HG03108 (cell line): Measurements from ENCODE around the gene SLC11A1.

ENCODE experiments used
- ATAC-seq: cut with Tn5 transposase; IDR thresholded peaks from one replicate; pipeline ENCODE4 v1.9.1; 2021; ENCODE audit warnings: moderate library complexity; ENCODE audit not compliant: unreplicated experiment

Gene SLC11A1

DNA sequence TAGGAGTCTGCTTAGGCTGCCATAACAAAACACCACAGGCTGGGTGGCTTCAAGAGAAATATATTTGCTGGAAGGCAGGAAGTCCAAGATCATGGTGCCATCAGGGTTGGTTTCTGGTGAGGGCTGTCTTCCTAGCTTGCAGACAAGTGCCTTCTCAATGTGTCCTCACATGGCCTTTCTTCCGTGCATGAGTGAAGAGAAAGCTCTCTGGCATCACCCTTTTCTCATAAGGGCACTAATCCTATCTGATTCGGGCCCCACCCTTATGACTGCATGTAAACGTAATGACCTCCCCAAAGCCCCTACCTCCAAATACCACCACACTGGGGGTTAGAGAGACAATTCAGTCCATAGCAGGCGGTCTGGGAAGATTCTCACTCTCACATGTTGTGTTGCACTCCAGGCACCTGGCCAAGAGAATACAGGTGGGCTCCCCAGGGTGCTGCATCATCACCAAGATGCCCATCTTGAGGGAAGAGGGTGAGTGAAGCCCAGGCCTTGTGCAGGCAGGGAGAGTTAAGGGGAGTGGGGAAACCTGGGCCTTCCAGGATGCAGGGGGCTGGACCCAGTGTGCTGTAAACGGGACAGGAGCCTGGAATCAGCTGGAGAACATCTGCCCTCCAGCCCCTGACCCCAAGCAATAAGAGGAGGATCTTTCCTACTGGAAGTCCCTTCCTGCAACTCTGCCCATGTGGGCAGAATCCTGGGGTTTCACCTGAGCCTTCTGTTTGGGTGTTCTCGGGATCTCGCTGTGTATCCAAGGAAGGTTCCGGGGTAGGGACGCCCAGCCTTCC, 15.3 kb upstream of the SLC11A1 start:
- no peak for ATAC-seq

DNA sequence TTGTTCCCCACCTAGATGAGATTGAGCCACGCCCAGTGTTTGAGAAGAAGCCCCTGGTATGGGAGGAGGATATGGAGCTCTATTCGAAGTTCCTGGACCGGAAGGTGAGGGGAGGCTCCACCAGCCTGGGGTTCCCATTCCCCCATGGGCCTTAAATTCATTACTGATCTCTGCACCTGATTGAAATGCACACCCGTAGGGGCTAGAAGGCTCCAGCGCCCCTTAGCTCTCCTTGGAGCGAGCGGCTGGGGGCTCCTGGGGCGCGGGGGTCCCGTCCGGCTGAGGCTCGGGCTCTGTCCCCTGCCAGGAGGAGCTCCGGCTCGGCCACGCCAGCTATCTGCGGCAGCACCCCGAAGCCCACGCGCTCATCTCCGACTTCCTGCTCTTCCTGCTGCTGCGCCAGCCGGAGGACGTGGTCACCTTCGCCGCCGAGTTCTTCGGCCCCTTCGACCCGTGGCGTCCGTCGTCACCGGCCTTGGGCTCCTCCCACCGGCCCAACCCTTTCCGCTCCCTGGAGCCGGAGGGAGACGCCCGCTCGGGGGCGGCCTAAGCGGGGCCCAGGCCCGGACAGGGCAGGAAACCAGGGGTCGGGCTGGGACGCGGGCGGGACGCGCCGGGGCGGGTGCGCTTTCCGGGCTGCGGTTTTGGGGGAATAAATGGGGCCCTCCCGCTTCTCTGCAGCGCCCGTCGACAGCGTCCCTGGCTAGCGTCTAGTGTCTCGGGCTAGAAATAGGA, 14.5 kb upstream of the SLC11A1 start:
- peak; percentile 98 for ATAC-seq

DNA sequence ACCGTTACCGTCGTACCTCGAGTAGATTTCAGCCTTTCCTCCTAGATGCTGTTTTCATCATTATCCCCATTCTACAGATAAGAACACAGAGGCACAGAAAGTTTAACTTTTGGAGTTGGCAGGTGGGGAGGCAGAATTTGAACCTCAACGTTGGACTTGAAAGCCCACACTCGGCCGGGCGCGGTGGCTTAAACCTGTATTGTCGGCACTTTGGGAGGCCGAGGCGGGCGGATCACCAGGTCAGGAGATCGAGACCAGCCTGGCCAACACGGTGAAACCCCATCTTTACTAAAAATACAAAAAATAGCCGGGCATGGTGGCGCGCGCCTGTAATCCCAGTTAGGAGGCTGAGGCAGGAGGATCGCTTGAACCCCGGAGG, 13.9 kb upstream of the SLC11A1 start:
- no peak for ATAC-seq

DNA sequence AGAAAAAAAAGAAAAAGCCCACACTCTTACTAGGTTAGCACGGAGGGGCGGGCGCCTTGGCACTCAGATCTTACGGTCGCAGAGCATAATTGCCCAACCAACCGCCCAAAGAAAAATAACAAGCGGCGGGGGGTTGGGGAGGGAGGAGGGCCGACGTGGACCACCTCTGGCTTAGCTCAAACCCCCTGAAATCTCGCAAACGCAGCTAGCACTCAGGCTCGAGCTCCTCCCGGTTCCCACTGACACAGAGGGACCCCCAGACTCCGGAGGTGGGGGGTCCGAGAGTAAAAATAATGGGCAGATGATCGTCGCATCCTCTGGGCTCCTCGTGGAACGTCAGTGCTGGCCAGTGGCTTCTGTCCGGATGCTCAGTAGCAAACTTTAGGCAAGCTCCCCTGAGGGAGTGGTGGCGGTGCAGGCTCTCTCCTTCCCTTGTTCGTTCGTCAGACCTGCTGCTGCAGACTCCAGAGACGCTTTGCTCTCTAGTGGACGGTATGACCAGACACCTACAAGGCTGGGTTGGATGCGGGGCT, 13.4 kb upstream of the SLC11A1 start:
- no peak for ATAC-seq

DNA sequence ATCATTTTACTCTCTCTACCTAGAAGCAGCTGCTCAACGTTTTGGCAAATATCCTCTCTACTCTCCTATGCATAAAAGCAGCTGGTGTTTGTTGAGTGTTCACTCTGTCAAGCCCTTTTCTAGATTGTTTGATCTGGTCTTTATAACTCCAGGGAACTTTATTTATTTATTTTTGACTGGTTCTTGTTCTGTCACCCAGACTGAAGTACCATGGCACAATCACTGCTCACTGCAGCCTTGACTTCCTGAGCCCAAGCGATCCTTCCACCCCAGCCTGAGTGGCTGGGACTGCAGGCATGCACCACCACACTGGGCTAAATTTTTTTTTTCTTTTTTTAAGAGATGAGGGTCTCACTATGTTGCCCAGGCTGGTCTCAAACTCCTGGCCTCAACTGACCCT, 12.7 kb upstream of the SLC11A1 start:
- no peak for ATAC-seq

DNA sequence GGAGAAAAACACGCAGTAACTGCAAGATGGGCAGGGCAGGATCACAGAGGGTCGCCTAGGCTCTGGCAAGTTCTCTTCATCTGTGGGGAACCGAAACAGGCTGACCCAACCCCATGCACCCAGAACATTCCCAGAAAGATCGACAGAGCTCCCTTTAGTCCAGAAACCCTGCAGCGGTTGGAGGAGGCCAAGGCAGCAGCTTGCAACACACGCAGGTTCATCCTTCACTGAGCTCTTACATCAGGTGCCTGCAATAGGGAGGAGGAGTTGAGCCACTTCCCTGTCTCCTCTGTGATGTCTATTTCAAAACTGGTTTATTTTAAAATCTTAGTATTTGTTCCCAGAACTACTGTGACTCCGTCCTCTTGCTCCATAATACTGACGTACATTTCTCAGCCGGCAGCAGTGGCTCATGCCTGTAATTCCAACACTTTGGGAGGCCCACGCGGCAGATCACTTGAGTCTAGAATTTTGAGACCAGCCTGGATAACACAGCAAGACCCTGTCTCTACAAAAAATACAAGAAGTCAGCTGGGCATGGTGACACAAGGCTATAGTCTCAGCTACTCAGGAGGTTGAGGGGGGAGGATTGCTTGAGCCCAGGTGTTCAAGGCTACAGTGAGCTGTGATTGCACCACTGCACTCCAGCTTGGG, 11.5 kb upstream of the SLC11A1 start:
- no peak for ATAC-seq

DNA sequence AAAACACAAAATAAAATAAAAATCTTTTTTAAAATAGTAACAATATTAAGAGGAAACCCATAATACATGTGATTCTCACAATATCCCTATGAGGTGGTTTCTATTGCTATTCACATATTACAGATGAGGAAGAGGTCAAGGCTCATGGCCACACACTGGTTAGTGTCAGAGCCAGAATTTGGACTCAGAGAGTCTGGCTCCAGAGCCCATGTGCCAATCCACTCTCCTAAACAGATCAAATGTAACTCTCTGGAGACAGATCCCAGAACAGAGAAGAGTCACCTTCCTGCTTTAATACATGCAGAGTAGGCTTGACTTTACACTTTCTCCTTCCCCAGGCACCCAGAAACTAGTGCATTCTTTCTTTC, 10.1 kb upstream of the SLC11A1 start:
- ATAC-seq, result no peak

DNA sequence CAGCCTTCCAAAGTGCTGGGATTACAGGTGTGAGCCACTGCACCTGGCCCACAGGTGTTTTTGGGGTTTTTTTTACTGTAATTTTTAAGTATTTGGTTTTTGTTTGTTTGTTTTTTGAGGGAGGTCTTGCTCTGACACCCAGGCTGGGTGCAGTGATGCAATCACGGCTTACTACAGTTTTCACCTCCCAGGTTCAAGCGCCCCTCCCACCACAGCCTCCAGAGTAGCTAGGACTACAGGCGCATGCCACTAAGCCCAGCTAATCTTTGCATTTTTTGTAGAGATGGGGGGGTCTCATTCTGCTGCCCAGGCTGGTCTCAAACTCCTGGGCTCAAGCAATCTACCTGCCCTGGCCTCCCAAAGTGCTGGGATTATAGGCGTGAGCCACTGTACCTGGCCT, 7.3 kb upstream of the SLC11A1 start:
- no peak for ATAC-seq

DNA sequence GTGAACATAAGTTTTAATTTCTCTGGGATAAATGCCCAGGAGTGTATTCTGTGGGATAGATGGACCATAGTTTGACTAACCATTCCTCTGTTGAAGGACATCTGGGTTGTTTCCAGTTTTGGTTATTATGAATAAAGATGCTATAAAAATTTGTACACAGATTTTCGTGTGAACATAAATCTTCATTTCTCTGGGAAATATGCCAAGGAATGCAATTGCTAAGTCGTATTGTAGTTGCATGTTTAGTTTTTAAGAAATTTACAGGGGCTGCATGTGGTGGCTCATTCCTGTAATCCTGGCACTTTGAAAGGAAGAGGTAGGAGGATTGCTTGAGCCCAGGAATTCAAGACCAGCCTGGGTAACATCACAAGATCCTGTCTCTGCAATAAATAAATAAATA, 6.9 kb upstream of the SLC11A1 start:
- ATAC-seq, result no peak

DNA sequence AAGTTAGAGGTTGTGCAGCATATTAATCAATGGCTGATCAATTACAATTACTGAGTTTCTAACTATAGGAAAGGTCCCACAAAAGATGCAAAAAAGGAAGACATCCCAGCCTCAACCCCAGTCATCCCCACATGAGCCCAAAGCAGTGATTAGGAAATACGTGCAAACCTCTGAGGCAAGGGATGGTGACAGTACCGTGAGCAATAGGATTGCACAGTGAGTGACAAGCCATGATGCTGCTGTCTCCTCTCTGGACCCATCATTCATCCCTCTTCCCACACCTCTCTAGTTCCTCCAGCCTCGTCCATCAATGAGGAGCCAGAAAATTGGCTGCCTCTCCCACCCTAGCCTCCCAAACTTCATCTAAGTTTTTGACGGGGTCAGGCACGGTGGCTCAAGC, 4.0 kb upstream of the SLC11A1 start:
- no peak for ATAC-seq

DNA sequence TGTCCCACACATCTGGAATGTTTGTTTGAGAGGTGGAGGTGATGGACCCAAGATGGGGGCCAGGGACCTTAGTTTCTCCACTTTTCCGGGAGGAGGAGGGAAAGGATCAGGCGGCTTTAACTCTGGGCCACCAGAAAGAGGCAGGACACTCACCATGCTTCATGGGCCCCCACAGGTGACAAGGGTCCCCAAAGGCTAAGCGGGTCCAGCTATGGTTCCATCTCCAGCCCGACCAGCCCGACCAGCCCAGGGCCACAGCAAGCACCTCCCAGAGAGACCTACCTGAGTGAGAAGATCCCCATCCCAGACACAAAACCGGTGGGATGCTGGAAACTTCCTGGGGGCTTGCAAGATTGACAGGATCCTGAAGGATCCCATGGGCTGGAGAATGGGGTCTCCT, 712 bp downstream of the SLC11A1 start:
- no peak for ATAC-seq

DNA sequence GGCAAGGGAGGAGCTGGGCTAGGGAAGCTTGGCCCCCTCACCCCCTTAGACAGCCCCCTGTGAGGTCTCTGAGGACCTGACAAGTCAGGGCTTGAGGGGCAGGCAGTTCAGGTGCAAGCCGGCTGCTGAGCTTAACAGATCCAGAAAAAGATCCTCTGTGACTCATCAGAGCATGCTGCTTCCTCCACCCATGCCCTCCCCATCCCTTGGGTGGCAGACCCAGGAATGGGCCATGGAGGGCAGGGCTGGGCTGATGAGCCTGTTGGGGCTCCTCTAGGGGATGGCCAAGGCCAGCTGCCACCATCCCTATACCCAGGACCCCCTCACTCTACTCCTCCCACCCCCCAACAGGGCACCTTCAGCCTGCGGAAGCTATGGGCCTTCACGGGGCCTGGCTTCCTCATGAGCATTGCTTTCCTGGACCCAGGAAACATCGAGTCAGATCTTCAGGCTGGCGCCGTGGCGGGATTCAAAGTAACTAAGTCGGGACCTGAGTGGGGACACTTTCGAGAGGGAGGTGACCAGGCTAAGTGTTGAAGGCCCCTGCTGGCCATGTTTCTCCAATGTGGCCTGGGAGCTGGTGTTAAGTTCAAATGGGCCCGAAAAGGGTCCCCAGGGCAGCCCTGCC, 1.9 kb downstream of the SLC11A1 start:
- no peak for ATAC-seq

DNA sequence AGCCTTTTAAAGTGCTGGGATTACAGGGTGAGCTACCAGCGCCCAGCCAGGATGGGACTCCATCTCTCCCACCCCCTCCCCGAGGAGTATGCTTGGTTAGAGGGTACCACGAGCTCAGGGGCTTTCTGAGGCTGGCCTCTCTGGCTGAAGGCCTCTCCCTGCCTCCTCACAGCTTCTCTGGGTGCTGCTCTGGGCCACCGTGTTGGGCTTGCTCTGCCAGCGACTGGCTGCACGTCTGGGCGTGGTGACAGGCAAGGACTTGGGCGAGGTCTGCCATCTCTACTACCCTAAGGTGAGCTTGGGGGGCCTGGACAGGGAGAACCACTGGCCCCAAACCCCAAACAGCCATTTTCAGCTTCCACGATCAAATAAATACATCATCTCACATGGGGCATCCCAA, 2.9 kb downstream of the SLC11A1 start:
- ATAC-seq, result no peak

DNA sequence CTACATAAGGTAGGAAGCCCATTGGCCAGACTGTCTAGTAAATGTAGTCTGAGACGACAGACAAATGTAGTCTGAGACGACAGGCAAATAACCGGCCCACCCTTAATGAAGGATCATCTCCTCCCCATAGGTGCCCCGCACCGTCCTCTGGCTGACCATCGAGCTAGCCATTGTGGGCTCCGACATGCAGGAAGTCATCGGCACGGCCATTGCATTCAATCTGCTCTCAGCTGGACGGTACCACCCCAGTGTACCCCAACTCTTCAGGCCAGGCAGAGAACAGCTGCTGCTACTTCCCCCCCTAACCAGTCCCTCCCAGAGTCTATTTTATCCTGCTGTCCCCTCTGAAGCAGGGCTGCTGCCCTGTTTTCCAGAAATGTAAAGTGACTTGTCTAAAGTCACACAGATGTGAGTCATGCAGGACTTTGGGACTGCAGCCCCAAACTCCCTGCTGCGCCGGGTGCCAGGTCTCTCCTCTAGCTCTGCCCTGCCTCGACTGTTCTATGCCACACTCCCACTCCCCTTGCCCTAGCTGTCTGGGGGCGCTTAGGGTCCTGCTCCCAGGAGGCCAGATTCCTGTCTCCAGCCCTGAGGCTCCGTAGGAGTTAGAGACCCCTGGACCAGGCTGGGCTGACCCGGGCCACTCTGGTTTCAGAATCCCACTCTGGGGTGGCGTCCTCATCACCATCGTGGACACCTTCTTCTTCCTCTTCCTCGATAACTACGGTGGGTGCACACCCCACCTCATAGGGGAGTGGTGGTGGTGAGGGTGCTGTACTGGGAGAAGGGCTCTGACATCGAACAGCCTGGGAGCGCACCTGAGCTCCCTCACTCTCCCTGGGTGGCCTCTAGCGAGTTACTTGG, 4.7 kb downstream of the SLC11A1 start:
- no peak for ATAC-seq

DNA sequence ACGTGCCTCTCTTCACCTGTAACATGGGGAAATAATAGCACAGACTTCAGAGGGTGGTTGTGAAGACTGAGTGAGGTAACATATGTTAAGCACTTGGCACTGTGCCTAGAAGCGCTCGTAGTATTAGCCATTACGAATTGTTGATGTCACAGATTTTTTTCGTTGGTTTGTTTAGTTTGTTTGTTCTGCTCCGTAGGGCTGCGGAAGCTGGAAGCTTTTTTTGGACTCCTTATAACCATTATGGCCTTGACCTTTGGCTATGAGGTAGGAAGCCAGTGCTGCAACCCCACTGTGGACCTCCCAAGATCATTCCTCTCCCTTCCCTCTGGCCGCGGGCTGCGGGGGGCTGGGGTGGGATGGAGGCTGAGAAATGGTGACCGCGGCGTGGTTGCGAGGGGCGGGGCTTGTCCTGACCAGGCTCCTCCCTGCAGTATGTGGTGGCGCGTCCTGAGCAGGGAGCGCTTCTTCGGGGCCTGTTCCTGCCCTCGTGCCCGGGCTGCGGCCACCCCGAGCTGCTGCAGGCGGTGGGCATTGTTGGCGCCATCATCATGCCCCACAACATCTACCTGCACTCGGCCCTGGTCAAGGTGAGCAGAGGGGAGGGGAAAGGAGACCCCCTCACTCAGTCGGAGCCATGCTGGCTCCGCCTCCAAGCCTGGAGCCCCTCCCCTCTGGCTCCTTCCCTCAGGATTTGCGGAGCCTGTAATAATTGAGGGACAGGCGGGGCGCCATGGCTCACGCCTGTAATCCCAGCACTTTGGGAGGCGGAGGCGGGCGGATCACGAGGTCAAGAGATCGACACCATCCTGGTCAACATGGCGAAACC, 5.5 kb downstream of the SLC11A1 start:
- no peak for ATAC-seq

DNA sequence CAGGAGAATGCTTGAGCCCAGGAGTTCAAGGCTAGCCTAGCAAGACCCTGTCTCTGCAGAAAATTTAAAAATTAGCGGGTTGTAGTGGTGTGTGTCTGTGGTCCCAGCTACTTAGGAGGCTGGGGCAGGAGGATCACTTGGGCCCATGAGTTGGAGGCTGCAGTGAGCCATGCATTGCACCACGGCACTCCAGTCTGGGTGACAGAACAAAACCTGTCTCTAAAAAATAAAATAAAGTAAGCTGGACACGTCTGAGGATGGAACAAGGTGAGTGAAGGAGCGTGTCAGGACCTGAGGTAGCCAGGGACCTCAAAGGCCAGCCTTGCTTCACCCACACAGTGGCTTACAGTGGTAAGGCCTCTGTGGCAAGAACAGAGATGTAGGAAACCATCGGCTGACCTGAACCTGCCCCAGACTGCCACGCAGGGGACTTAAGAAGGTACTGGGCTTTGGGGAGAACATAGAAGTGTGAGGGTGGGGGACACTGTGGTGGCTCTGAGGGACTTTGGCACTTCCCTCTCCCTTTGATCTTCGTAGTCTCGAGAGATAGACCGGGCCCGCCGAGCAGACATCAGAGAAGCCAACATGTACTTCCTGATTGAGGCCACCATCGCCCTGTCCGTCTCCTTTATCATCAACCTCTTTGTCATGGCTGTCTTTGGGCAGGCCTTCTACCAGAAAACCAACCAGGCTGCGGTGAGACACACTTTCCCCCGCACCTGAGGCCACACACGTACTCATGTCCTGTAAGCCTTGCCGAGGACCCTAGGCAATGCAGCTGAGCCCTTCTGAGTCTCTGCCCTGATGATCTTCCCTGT, 7.5 kb downstream of the SLC11A1 start:
- ATAC-seq, result no peak

DNA sequence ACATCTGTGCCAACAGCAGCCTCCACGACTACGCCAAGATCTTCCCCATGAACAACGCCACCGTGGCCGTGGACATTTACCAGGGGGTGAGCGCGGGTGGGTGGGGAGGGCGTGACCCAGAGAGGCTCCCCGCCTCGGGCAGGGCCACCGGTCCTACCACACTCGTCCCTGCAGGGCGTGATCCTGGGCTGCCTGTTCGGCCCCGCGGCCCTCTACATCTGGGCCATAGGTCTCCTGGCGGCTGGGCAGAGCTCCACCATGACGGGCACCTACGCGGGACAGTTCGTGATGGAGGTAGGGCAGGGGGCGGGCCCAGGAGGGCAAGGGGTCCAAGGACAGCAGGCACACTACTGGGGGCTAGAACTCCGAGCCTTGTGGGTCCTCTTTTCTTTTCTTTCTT, 9.1 kb downstream of the SLC11A1 start:
- ATAC-seq, result no peak

DNA sequence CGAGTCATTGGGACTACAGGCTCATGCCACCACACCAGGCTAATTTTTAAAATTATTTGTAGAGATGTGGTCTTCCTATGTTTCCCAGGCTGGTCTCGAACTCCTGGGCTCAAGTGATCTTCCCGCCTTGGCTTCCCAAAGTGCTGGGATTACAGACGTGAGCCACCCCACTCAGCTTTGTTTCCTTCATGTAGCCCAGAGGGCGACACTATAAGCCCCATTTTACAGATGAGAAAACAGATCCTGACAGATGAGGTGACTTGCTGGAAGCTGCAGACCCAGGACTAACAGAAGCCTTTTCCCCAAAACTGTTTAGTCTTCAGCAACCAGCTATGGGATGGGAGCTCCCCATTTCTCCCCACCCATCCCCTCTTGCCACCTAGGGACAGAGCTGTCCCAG, 10.4 kb downstream of the SLC11A1 start:
- no peak for ATAC-seq
